HFF-Myc (cell line): Measurements from ENCODE around the gene TENT4A.

Experiments
- DNase-seq: peaks from one replicate; pipeline ENCODE4 v3.0.0-alpha.2; 2011; ENCODE audit warnings: low read depth; ENCODE audit errors: extremely low read depth
- H3K4me3 ChIP-seq: replicated peaks from 2 replicates; pipeline ENCODE4 v1.5.1; 2011; ENCODE audit warnings: low read depth, mild to moderate bottlenecking, control low read depth, low read length
- TF ChIP-seq, protein P1 (sequence below): IDR thresholded peaks from 2 replicates; pipeline ENCODE4 v1.5.1; 2012; ENCODE audit warnings: mild to moderate bottlenecking, low read depth, low read length, control low read depth; ENCODE audit errors: missing control alignments

The TENT4A gene

DNA sequence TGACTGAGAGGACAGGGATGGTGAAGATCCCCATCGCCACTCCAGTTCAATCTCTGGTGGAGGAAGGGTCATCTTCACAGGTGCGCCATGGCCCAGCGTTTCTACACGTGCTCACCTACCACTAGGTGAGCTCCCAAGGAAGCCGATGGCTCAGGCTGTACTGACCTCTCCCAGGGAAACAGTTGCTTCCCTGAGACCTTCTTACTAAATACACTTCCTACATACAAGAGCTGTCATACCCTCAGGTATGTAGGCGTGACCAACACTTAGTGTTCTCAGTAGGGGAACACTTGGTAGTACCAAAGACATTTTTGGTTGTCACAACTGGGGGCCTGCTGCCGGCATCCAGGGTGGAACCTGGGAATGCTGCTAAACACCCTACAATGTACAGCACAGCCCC, 75.2 kb downstream of the TENT4A start:
- TF ChIP-seq, protein P1, sequence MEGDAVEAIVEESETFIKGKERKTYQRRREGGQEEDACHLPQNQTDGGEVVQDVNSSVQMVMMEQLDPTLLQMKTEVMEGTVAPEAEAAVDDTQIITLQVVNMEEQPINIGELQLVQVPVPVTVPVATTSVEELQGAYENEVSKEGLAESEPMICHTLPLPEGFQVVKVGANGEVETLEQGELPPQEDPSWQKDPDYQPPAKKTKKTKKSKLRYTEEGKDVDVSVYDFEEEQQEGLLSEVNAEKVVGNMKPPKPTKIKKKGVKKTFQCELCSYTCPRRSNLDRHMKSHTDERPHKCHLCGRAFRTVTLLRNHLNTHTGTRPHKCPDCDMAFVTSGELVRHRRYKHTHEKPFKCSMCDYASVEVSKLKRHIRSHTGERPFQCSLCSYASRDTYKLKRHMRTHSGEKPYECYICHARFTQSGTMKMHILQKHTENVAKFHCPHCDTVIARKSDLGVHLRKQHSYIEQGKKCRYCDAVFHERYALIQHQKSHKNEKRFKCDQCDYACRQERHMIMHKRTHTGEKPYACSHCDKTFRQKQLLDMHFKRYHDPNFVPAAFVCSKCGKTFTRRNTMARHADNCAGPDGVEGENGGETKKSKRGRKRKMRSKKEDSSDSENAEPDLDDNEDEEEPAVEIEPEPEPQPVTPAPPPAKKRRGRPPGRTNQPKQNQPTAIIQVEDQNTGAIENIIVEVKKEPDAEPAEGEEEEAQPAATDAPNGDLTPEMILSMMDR = no peak
- no peak overlapping the region for H3K4me3 ChIP-seq
- no peak for DNase-seq

- TF ChIP-seq, protein P1 = no peak
- no peak overlapping the region for H3K4me3 ChIP-seq
- DNase-seq = no peak
Observed at GRCh38 chr5:6788956-6789649, 75.9 kb downstream of the TENT4A start.

- no peak for DNase-seq
- TF ChIP-seq, protein P1 = no peak
Observed at GRCh38 chr5:6790346-6790865, 77.2 kb downstream of the TENT4A start.

DNA sequence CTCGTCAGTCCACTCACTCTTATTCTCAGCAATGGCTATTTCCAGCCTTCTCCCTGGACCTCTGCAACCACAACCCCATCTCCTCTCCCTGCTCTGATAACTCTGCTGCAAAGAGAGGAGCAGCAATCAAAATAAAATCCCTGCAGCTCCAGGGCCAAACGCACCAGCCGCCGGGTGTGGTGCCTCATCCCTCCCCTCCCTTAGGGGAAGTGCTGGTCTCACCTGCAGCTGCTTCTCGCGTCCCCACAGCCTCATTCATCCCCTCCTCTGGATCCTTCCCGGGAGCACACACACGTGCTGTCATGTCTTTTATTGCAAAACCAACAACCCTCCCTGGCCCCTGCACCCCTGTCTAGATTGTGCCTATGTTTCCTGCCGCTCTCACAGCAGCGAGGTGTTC, 77.8 kb downstream of the TENT4A start:
- DNase-seq = no peak
- no peak overlapping the region for H3K4me3 ChIP-seq
- TF ChIP-seq, protein P1 = no peak

More at GRCh38 chr5:6790346-6790865, 77.2 kb downstream of the TENT4A start:
- H3K4me3 ChIP-seq = no peak overlapping the region

GRCh38 chr5:6792376-6792775, 79.1 kb downstream of the TENT4A start:
- TF ChIP-seq, protein P1 = no peak

GRCh38 chr5:6792911-6793471, 79.8 kb downstream of the TENT4A start:
- TF ChIP-seq, protein P1 = no peak
- no peak overlapping the region for H3K4me3 ChIP-seq
- no peak for DNase-seq

More at GRCh38 chr5:6792376-6792775, 79.1 kb downstream of the TENT4A start:
- DNase-seq = no peak
- no peak overlapping the region for H3K4me3 ChIP-seq
